K562 (cell line): ENCODE data around the gene KPTN. TPM values are rescaled to one million over a fixed set of nuclear protein-coding genes. Genes with fewer than 3 reads are reported as not detected.

Source experiments
- PHB ChIP-seq: fragments of 250-450 bp; sonication (Bioruptor Pico); IDR thresholded peaks from 2 replicates; pipeline ENCODE4 v1.5.0; 2021
- TEAD4 ChIP-seq, 2 experiments: sonication (generic) in 1 of 2; formaldehyde crosslinking in 1 of 2; IDR thresholded peaks; 2 replicates each; pipeline versions ENCODE4 v1.6.1 to v1.8.0; 2012 to 2022; ENCODE audit warnings: borderline replicate concordance in 1 of 2, inconsistent platforms in 1 of 2, low read length in 1 of 2, mild to moderate bottlenecking in 1 of 2, missing genetic modification reagents in 1 of 2
- ZBTB9 ChIP-seq: fragments of 450-650 bp; formaldehyde crosslinking; IDR thresholded peaks from 2 replicates; pipeline ENCODE4 v1.4.0; 2020; ENCODE audit warnings: mild to moderate bottlenecking, moderate library complexity
- ZNF24 ChIP-seq: fragments of 450-650 bp; IDR thresholded peaks from 2 replicates; pipeline ENCODE4 v1.6.1; 2016
- ZNF717 ChIP-seq: fragments of 250-450 bp; sonication (Bioruptor Pico); IDR thresholded peaks from 2 replicates; pipeline ENCODE4 v1.5.0; 2021
- polyA plus RNA-seq, 8 experiments: library from polyadenylated mRNA; depleted of rRNA in 4 of 8; stranded (reverse) in 5 of 8; unstranded in 3 of 8; fragments of >200 nt; fragmentation: Nextera tagmentation in 2 of 8; fragmentation: Illumina TruSeq in 1 of 8; extraction: Ambion mirVana in 2 of 8; extraction: Trizol in 1 of 8; gene quantifications; 2 replicates each; pipeline versions ENCODE4 v1.2.1 to v1.2.3, GENCODE V29; 2011 to 2014; ENCODE audit warnings: inconsistent platforms in 1 of 8, missing spikeins in 1 of 8
- total RNA-seq, 7 experiments: library from RNA; depleted of rRNA in 6 of 7; stranded (reverse); fragments of >200 nt in 6 of 7; fragmentation: Illumina TruSeq in 2 of 7; extraction: Trizol in 2 of 7; gene quantifications; 2 replicates each; pipeline versions ENCODE4 v1.2.1 to v1.2.3, GENCODE V29; 2011 to 2021; ENCODE audit warnings: low replicate concordance in 1 of 7
- TF ChIP-seq, protein P1 (sequence below): fragments of 250-450 bp; sonication (Bioruptor Pico); IDR thresholded peaks from 2 replicates; pipeline ENCODE4 v1.5.0; 2022; ENCODE audit warnings: mild to moderate bottlenecking

Gene KPTN
- total and polyA plus RNA-seq, 9 of the 15 experiments (the other 6 are each of a cell fraction or from before 2014, with no cell fraction given), result 0.56 to 18.2 (median 8.5) TPM

DNA sequence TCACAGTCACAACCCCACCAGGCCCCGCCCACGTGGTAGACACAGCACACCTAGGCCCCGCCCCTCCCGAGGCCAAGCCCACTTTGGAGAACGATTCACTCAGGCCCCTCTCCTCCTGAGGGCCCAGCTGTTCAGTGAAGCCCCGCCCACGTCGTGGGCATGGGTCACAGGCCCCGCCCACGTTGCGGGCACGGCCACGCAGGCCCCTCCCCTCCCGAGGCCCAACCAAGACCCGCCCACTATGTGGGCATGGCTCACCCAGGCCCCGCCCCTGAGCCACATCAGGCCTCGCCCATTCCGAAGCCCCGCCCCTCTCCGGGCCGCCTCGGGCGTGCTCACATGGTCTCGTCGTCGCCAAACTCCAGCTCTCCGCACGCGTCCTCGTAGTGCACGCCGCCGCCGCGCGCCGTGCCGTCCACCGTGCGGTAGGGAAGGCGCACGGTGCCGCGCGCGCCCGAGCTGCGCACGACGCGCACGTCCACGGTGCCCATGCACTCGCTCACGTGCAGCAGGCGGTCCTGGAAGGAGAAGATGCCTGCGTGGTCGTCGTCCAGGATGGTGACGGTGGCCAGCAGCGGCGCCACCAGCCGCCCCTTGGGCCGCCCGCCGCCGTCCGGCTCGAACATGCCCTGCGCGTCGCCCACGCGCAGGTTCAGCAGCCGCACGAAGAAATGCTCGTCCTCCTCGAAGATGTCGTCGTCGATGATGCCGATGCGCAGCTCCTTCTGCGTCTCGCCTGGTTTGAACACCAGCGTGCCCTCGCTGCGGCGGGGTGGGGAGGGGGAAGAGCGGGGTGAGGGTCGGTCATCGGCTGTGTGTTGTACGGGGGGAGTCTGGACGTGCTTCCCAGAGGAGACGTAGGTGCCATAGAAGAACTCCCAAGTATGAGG, 36.3 kb downstream of the KPTN start (continued):
- TF ChIP-seq ZBTB9 (no peak), ZNF717 (CRISPR knock-in tag) (no peak), TEAD4 (IDR thresholded peaks at IDR 0.05; ENCODE audit: low read length) (no peak), TEAD4 (CRISPR knock-in tag; IDR thresholded peaks at IDR 0.05; ENCODE audit: borderline replicate concordance) (peak; percentile 97; the same call in 1 of the 2 replicates), PHB (CRISPR knock-in tag) (no peak), ZNF24 (no peak)
- TF ChIP-seq, protein P1, sequence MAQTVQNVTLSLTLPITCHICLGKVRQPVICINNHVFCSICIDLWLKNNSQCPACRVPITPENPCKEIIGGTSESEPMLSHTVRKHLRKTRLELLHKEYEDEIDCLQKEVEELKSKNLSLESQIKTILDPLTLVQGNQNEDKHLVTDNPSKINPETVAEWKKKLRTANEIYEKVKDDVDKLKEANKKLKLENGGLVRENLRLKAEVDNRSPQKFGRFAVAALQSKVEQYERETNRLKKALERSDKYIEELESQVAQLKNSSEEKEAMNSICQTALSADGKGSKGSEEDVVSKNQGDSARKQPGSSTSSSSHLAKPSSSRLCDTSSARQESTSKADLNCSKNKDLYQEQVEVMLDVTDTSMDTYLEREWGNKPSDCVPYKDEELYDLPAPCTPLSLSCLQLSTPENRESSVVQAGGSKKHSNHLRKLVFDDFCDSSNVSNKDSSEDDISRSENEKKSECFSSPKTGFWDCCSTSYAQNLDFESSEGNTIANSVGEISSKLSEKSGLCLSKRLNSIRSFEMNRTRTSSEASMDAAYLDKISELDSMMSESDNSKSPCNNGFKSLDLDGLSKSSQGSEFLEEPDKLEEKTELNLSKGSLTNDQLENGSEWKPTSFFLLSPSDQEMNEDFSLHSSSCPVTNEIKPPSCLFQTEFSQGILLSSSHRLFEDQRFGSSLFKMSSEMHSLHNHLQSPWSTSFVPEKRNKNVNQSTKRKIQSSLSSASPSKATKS (CRISPR knock-in tag), result no peak
